ENCODE results near the gene MGAM2.

MGAM2 gene

DNA sequence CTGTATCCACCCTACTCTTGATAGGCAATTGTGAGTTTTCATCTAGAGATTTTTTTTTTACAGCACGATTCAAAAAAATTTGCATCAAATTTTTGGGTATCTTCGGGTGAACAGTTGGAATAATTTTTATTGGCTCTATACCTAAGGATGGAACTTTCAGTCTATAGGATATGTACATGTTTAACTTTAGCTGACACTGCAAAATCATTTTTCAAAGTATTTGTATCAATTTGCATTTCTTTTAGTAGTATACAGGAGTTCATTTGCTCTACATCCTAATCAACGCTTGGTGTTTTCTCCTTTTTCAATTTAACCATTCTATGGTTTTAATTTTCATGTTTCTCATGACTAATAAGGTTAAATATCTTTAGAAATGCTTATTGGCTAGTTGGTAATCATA, 11.7 kb downstream of the MGAM2 start:
- no peak for DNase-seq

DNA sequence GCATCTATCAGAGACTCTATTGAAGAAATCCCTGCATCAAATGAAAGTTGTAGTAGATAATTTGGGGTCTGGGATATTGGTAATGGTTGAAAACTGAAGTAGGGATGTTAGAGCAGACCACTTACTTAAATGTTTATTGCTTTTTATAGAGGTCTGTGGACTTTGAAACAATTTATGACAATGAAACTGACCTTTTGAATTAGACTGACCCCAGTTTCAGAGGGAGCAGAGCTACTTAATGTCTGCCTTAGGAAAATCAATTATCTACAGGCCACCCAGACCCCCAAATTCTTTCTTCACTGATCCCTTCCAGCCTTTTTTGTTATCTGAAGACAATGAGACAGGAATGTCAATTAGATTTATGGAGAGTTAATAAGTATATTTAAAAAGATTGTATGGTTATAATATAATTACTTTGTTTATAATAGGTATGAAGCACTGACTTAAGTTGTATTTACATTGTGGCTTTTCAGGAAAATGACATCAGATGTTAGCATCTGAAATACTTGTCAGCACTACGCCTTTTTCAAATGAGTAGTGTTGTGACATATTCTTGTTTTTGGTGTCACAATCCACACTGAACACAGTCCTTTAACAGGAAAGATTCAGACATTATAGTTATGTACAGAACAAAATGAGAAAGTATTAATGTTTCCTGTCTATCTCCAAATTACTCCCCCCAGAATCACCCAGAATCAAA, 13.9 kb downstream of the MGAM2 start:
- DNase-seq: no peak

DNA sequence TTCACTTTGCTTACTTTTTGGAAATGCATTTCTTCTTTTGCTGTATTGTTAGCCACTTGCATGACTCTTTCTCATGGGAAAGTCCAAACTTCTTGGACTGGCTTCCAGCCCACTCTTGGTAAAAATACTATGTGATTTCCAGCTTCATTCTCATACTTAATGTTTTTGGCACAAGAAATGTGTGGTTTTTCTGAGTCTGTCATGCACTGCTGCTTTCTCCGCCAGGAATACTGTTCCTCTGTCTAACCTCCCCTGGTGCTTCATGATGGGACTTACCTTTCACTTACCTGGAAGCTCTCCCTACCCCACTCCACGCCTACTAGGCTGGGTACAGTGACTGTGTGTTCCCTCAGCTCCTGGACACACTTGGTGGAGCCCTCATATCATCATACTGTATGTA, 18.7 kb downstream of the MGAM2 start:
- DNase-seq: no peak

DNA sequence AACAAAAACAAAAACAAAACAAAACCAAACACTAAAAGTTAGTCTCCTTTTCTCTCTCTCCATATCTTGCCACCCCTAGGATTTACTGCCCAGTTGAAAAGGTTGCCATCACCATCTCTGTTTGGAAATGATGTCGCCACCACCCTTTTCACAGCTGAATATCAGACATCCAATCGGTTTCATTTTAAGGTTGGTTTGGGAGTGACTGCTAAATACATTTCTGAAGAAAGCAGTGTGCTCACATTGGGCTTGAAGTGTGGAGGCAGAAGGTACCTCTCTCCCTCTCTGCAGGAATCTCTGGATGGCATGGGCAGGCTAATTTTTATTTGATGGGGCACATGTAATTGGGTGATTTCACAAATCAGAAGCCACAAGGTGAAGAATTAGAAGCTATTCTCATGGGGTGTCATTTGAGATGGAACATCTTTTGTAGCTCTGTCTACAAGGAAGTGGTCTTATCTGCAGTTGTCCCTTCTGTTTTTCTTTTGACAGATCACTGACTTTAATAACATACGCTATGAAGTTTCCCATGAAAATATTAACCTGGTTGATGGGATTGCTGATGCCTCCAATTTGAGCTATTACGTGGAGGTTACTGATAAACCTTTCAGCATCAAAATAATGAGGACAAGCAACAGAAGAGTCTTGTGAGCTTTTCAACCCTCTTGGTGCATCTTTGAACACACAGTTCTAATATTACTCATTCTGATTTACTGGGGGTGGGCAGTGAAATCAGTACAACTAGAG, 20.1 kb downstream of the MGAM2 start:
- DNase-seq: no peak

DNA sequence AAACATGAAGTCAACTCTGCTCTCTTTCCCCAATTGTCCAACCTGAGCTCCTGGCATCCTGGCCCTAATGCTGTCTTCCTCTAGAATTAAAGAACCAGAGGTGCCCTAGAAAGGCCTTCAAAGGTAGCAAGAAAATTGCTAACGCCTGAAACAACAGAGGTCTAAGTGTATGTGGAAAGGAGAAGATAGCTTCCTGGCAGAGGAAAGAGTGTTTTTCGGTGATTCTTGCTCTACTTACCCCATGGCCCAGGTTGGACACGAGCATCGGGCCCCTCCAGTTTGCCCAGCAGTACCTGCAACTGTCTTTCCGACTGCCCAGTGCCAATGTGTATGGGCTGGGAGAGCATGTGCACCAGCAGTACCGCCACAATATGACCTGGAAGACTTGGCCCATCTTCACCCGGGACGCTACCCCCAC, 22.2 kb downstream of the MGAM2 start:
- DNase-seq: no peak

DNA sequence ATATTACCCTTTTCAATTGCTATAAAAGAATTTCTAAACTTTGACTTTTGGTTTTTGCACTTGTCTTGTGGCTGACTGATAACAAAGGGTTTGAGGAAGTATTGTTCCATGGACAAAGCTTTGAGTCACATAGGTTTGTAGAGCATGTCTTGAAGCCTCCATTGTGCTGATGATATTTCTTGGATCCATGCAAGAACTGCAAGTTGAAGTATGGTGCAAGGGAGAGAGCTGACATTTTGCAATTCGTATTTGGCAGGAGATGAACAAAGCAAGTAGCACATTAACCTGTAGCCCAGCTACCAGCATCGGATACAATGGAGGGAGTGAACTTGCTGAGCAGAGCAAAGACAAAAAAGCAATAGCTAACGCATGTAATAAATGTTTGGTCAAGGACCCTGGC, 23.4 kb downstream of the MGAM2 start:
- no peak for DNase-seq

DNA sequence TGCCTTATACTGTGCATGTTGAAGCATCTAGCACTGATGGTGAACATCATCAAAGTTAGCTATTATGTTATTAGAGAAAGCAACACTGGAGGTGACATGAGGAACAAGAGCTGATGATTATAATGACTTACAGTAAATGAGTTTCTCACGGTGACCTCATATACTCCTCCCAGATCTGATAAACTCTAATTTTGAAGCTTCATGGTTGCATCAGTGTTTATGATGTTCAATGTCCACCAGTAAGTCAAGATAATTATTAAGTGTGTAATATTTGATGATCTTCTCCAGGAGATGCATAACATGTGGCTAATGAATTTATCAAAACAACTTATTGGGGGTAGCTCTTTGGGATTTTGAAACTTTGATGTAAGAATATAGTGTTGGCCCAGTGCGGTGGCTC, 27.5 kb downstream of the MGAM2 start:
- no peak for DNase-seq

DNA sequence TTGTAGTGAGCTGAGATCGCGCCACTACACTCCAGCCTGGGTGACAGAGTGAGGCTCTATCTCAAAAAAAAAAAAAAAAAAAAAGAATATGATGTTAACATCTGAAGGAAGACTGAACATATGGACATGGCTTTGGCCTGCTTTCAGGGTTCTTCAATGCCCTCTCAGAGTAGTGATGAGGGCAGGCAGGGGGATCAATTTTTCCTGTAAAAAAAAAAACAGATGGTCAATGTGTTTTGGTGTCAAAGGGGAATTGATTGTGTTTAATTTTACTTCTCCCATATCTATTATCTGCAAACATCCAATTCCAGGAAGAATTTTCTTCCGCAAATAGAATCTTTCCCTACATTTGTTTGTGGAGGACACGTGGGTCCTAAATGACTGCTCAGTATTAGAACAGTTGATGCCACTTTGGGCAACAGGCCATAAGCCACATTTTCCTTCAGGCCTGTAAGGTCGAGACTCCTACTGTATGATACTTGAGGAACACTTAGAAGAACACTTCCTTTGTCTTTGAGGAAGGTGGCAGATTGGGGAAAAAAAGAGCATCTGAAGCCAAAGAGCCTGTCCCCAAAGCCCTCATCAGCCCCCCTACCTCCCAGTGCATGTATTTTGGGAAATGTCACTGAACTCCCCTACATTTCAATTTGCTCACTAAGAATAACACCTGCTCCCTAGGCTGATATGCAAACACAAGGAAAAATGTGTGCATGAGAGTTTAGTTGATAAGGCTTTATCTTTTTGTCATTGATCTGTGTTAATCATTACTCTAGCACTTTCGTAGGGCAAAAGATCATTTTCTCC, 28.3 kb downstream of the MGAM2 start:
- no peak for DNase-seq

DNA sequence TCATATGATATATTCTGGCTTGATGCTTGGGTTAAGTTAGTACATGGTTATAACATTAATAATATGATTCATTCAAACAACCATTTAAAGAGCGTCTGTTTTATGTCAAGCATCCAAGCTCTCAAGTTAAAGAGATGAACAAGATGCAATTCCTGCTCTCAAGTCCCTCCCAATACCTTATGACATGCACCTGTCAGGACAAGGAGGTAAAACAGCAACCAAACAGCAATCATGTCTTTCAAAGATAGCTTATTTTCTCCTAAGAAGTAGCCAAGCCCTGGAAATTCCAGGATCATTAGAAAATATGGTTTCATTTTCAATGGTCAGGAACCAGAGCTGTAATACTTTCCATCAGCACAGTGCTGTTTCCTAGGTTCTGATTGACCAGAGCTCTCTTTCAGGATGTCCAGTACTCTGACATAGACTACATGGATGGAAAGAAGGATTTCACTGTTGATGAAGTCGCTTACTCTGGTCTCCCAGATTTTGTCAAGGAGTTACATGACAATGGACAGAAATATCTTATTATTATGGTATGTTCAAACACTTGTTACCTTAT, 29.0 kb downstream of the MGAM2 start:
- DNase-seq: no peak

DNA sequence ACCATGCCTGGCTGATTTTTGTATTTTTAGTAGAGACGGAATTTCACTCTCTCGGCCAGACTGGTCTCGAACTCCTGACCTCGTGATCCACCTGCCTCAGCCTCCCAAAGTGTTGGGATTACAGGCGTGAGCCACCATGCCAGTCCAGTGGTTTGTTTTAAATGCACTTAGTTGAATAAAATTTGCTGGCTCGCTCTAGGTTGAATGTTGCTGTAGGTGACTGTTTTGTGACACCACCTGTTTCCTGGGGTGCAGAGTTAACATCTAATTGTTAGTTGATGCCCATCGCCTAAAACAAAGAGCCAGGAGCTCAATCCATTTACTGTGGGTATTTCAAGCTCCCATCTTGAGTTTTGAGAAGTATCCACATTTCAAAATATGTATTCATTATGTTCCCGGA, 31.2 kb downstream of the MGAM2 start:
- DNase-seq: no peak

DNA sequence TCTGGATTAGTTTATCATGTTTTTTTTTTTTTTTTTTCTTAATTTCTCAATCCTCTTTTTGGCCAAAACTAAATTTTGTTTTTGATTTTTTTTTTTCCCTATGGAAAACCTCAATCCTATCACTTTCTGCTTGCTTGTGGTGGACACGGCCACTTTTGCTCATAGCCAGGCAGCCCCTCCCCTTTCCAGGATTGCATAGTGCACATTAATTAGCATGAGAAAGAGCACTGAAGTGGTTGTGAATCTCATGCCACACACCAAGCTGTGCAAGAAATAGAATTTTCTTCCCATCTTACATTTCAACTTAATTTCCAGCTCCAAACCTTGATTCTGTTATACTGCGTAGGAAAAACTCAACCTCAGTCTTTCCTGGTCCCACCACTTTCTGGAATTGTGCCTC, 34.6 kb downstream of the MGAM2 start:
- DNase-seq: no peak

DNA sequence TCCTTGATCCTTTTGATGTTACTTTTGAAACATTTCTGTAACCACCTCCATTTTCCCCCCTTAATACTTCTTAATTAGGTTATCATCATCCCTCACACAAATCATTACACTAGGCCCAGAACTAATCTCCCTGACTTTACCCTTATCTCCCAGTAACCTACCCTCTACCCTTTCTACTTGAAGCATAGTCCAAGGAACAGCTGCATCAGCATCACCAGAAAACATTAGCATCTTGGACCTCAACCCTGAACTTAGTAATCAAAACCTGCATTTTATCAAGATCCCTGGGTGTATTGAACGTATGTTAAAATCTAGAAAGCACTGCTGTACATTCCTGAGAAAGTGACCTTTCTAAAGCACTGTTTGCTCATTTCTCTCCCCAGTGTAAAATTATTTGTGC, 38.8 kb downstream of the MGAM2 start:
- no peak for DNase-seq

DNA sequence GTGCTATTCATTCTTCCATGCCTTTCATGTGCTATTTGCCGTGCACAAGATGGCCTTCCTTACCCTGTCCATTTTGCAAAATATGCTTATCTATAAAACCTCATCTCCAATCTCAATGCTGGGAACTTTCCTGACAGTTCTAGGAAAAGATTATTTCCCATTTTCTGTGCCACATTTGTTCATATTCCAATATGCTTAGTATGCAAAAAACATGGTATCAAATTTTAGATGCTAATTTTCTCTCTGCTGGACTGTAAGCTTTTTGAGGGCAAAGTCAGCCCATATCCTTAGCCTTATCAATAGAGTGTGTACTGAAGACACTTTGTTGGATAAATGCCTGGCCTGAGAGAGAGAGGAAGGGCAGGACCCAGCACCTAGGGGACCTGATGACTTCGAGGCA, 39.4 kb downstream of the MGAM2 start:
- DNase-seq: no peak

DNA sequence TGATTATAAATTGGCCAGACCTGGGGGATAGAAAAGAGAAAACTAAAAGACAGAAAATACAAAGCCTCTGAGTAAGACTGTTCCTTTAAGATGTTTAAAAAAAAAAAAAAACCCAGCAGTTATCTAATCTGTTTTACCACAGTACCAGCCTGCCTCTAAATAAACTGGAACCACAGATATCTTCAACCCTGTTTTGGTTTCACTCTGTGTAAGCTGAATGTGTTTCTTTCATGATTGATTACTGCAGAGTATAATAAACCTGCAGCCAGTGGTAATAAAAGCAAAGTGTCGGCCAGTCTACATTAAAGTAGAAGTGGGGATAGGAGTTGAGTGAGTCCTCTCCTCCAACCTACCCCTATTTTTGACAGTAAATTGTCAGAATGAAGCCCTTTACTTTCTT, 40.6 kb downstream of the MGAM2 start:
- DNase-seq: no peak

DNA sequence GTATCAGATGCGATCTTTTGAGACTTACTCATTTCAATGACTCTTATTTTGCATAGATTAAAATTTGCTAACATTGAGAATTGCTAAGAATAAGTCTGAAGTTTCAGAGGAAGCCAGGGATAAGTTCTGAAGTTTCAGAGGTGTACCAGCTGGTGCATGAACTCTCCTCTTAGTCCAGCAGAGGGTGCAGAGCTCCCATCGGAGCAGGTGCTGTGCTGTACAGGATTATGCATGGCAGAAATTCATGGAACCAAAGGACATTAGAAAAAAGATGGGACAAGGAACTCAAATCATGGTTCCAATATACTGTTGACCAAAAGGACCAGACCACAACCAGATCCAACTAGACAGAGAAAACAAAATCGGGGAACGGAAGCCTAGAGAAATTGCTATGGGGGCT, 41.9 kb downstream of the MGAM2 start:
- no peak for DNase-seq

DNA sequence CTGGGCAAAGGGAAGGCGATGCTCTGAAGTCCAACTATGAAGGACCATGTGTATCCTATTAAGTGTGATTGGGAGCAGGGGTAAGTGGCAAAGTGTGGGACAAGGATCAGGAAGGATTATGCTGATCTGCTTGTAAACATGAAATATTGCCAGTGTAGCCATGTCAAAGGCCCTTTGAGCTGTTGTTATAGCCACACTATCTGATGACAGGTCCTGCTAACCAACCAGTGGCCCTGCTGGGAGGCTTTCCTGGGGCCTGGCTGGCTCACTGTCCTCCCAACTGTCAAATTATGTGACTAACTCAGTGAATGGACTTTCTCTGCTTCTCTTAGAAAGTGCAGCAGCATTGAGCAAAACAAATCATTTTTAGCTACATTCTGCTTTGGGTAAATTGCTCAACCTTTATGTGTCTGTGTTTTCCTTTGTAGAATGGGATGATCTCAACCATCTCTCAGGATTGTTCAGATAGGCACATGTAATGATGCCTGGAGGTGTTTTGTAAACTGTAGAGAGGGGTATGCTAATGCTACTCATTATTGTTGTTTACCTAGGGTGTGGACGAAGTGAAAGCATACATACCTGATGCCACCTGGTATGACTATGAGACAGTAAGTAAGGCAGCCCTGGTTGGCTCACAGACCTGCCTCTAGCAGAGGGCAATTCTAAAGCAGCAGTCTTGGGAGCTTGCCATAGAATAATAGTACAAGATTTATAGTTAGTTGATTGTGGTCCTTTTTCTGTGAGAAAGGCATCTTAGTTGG, 47.4 kb downstream of the MGAM2 start:
- no peak for DNase-seq

DNA sequence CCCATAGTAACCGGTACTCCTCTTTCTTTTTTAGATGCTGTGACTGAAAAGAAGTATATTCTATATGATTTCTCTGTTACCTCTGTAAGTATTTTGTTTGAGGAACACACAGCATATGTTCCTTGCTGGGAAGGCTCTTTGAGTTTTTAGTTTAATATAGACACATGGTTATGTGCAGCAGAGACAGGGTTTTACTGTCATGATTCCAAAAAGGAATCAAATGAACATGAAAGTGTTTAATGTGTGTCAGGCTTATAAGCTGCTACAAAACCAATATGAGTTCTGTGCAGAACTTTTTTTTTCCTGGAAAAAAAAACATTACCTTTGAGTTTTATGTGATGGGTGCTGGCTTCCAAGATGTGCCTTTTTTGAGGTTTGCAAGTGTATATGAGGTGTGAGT, 50.4 kb downstream of the MGAM2 start:
- no peak for DNase-seq

DNA sequence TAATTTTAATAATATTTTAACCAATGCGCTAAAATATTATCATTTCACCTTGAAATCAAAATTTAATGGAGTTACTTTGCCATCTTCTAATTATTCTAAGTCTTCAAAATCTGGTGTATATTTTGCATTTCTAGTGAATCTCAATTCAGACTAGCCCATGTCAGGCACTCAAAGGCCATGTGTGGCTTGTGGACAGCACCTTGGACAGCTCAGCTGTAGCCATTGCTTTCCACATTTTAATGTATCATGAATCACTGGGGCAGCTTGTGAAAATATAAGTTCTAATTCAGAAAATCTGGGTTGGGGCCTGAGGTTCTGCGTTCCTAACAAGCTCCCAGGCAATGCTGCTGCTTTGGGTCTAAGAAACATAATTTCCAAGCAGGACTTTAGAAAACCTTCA, 57.2 kb downstream of the MGAM2 start:
- no peak for DNase-seq

DNA sequence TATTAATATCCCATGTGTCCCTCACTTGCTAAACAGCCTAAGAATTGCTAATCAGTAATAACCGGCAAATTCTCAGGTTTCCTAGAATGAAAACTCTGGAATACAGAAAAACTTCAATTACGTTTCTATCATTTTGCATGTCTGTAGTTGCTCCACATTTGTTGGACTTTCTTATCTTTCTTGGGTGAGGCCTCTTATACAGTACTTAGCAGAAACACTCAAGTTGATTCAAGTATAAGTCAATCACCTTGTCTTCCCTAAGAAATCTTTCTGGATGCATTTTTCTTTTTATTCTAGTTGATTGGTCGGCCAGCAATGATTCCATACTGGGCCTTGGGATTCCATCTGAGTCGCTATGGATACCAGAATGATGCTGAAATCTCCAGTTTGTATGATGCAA, 61.4 kb downstream of the MGAM2 start:
- no peak for DNase-seq

DNA sequence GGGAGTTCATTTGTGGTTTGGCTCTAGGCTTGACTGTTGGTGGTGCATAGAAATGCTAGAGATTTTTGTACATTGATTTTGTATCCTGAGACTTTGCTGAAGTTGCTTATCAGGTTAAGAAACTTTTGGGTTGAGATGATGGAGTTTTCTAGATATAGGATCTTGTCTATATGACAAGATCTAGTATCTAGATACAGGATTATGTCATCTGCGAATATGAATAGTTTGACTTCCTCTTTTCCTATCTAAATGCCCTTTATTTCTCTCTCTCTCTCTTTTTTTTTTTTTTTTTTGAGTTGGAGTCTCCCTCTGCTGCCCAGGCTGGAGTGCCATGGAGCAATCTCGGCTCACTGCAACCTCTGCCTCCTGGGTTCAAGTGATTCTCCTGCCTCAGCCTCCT, 62.9 kb downstream of the MGAM2 start:
- DNase-seq: no peak

DNA sequence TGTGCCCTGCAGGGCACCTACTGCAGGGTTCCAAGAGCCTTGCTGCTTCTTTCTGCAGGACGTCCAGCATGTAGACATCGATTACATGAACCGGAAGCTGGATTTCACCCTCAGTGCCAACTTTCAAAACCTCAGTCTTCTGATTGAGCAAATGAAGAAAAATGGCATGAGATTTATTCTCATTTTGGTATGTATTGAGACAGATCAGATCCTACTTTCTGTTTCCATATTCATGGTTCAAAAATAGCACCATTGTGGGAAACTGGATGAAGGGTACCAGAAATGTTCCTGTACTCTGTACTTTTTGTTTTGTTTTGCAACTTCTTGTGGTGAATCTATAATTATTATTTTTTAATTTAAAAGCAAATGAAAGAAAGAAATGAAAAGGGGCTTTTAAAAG, 64.1 kb downstream of the MGAM2 start:
- DNase-seq: no peak

DNA sequence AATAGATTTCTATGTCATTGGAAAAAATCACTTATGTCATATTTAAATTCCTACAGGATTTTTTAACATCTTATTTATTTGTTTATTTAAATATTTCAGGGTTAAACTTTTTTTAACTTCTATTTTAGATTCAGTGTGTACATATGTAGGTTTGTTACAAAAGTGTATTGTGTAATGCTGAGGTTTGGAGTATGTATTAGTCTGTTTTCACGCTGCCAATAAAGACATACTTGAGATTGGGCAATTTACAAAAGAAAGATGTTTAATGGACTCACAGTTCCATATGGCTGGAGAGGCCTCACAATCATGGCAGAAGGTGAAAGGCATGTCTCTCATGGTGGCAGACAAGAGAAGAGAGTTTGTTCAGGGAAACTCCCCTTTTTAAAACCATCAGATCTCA, 65.4 kb downstream of the MGAM2 start:
- DNase-seq: no peak

DNA sequence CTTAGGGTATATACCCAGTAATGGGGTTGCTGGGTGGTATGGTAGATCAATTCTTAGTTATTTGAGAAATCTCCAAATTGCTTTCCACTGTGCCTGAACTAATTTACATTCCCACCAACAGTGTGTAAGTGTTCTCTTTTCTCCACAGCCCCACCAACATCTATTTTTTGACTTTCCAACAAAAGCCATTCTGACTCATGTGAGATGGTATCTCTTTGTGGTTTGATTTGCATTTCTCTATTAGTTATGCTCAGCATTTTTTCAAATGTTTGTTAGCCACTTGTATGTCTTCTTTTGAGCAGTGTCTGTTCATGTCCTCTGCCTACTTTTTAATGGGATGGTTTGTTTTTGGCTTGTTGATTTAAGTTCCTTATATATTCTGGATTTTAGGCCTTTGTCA, 66.4 kb downstream of the MGAM2 start:
- no peak for DNase-seq
